ENCODE data around the gene NTSR2.

Gene NTSR2

DNA sequence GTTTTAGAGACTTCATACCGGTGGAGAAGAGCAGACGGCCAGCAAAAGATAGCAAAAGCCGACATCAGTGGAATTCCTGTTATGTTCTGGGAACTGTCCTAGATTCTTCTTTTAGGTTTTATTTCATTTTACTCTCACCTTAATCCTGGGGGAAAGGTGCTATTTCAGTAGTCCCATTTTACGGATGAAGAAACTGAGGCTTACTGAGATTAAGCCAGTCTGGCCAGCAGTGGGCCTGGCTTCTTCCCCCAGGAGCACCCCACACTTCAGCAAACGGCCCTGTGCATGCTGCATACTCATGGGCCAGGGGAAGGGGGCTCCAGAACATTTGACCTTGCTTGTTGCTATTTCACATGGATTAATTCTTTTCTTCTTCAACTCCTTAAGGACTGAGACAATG, 56.7 kb downstream of the NTSR2 start:
- Histone ChIP-seq H3K4me1 (ENCODE audit: insufficient read depth, low read length, severe bottlenecking) (no peaks in the 10 kb centered on the region), H3K36me3 (ENCODE audit: insufficient read depth, low read length) (no peaks in the 10 kb centered on the region)
- TF ChIP-seq, protein P1, sequence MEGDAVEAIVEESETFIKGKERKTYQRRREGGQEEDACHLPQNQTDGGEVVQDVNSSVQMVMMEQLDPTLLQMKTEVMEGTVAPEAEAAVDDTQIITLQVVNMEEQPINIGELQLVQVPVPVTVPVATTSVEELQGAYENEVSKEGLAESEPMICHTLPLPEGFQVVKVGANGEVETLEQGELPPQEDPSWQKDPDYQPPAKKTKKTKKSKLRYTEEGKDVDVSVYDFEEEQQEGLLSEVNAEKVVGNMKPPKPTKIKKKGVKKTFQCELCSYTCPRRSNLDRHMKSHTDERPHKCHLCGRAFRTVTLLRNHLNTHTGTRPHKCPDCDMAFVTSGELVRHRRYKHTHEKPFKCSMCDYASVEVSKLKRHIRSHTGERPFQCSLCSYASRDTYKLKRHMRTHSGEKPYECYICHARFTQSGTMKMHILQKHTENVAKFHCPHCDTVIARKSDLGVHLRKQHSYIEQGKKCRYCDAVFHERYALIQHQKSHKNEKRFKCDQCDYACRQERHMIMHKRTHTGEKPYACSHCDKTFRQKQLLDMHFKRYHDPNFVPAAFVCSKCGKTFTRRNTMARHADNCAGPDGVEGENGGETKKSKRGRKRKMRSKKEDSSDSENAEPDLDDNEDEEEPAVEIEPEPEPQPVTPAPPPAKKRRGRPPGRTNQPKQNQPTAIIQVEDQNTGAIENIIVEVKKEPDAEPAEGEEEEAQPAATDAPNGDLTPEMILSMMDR (IDR thresholded peaks at IDR 0.05; ENCODE audit: low read length), result no peak
- no peak for TF ChIP-seq EZH2 (IDR thresholded peaks at IDR 0.05; ENCODE audit: borderline replicate concordance, low read length)

DNA sequence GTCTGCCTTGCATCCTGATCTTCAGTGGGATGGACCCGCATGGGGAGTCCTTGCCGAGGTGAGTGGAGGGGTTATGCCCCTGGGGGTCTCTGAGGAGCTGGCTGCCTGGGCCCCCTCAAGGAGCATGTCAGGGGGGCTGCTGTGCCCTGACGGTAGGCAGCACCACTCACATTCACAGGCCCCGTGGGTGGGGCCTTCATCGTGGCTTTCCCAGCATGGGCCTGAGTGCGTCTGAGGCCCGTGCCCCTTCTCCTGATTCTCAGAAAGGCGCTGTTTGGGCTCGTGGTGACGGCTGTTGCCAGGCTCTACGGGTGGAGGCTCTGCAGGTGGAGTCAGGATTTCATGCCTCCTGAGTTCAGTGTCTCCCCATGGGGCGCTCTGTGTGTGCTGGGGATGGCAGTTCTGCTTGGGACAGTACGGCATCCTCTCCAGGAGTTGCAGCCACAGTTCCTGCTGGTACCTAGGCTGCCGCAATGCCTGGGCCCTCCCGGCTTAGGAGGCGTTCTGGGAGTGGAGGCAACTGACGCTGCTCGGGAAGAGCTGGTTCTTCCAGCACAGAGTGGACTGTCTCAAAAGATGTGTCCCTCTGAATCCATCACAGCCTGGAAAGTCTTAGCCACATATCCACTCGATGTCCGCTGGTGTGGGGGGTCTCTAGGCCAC, 57.3 kb downstream of the NTSR2 start:
- no peaks in the 10 kb centered on the region for H3K79me2 ChIP-seq (ENCODE audit: insufficient read depth, low read length)
- H3K9ac ChIP-seq (ENCODE audit: low read length), result no peak overlapping the region
- no peaks in the 10 kb centered on the region for H3K9me3 ChIP-seq (ENCODE audit: low read length)
- H3K4me3 ChIP-seq (ENCODE audit: low read depth, low read length, poor library complexity, severe bottlenecking), result no peak overlapping the region
- no peaks in the 10 kb centered on the region for H3K9me2 ChIP-seq (ENCODE audit: low read depth, low read length)
- H2AFZ ChIP-seq (ENCODE audit: low read length), result no peak overlapping the region
- no peak overlapping the region for H3K27ac ChIP-seq (ENCODE audit: low read depth, low read length, poor library complexity, severe bottlenecking)
- TF ChIP-seq, protein P1 (IDR thresholded peaks at IDR 0.05; ENCODE audit: low read length), result no peak
- no peak for TF ChIP-seq EZH2 (IDR thresholded peaks at IDR 0.05; ENCODE audit: borderline replicate concordance, low read length)
- no peaks in the 10 kb centered on the region for H3K4me1 ChIP-seq (ENCODE audit: insufficient read depth, low read length, severe bottlenecking)
- no peaks in the 10 kb centered on the region for H3K36me3 ChIP-seq (ENCODE audit: insufficient read depth, low read length)
- H3K27me3 ChIP-seq (ENCODE audit: insufficient read depth, low read length), result no peaks in the 10 kb centered on the region
- H3K4me2 ChIP-seq (ENCODE audit: low read length), result no peak overlapping the region
- no peaks in the 10 kb centered on the region for H4K20me1 ChIP-seq (ENCODE audit: insufficient read depth, low read length)
- H3F3A ChIP-seq (ENCODE audit: insufficient read depth, low read length), result no peaks in the 10 kb centered on the region

More for the DNA sequence above, 56.7 kb downstream of the NTSR2 start:
- Histone ChIP-seq H2AFZ (ENCODE audit: low read length) (no peak overlapping the region), H3K9me3 (ENCODE audit: low read length) (no peaks in the 10 kb centered on the region), H3K4me2 (ENCODE audit: low read length) (no peak overlapping the region), H3K4me3 (ENCODE audit: low read depth, low read length, poor library complexity, severe bottlenecking) (no peak overlapping the region), H3K27ac (ENCODE audit: low read depth, low read length, poor library complexity, severe bottlenecking) (no peak overlapping the region), H4K20me1 (ENCODE audit: insufficient read depth, low read length) (no peaks in the 10 kb centered on the region), H3K9me2 (ENCODE audit: low read depth, low read length) (no peaks in the 10 kb centered on the region), H3K27me3 (ENCODE audit: insufficient read depth, low read length) (no peaks in the 10 kb centered on the region), H3K79me2 (ENCODE audit: insufficient read depth, low read length) (no peaks in the 10 kb centered on the region), H3F3A (ENCODE audit: insufficient read depth, low read length) (no peaks in the 10 kb centered on the region), H3K9ac (ENCODE audit: low read length) (no peak overlapping the region)

DNA sequence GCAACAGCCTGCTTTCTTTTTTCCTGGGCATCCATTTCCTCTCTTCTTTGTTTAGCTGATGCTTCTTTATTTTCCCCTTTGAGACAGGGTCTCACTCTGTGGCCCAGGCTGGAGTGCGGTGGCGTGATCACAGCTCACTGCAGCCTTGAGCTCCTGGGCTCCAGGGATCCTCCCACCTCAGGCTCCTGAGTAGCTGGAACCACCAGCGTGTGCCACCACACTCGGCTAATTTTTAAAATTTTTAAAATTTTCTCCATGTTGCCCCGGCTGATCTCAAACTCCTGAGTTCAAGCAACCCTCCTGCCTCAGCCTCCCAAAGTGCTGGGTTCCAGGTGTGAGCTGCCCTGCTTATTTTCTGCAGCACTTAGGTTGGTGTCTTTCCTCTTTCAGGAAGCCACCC, 58.7 kb downstream of the NTSR2 start:
- H3K4me1 ChIP-seq (ENCODE audit: insufficient read depth, low read length, severe bottlenecking), result no peaks in the 10 kb centered on the region
- H3K4me2 ChIP-seq (ENCODE audit: low read length), result no peak overlapping the region
- H2AFZ ChIP-seq (ENCODE audit: low read length), result no peak overlapping the region
- H3F3A ChIP-seq (ENCODE audit: insufficient read depth, low read length), result no peaks in the 10 kb centered on the region
- no peaks in the 10 kb centered on the region for H3K36me3 ChIP-seq (ENCODE audit: insufficient read depth, low read length)
- no peaks in the 10 kb centered on the region for H3K79me2 ChIP-seq (ENCODE audit: insufficient read depth, low read length)
- no peak overlapping the region for H3K27ac ChIP-seq (ENCODE audit: low read depth, low read length, poor library complexity, severe bottlenecking)
- H3K9ac ChIP-seq (ENCODE audit: low read length), result no peak overlapping the region
- no peak for TF ChIP-seq EZH2 (IDR thresholded peaks at IDR 0.05; ENCODE audit: borderline replicate concordance, low read length)
- TF ChIP-seq, protein P1 (IDR thresholded peaks at IDR 0.05; ENCODE audit: low read length), result no peak
- H3K27me3 ChIP-seq (ENCODE audit: insufficient read depth, low read length), result no peaks in the 10 kb centered on the region
- no peak overlapping the region for H3K4me3 ChIP-seq (ENCODE audit: low read depth, low read length, poor library complexity, severe bottlenecking)
- no peaks in the 10 kb centered on the region for H4K20me1 ChIP-seq (ENCODE audit: insufficient read depth, low read length)
- no peaks in the 10 kb centered on the region for H3K9me2 ChIP-seq (ENCODE audit: low read depth, low read length)
- H3K9me3 ChIP-seq (ENCODE audit: low read length), result no peaks in the 10 kb centered on the region

Data from OCI-LY1 (cell line).